PC-9 (cell line): ENCODE measurements around the gene FLNB.

Experiments
- CTCF ChIP-seq: fragments of 200-600 bp; sonication (generic); conservative IDR thresholded peaks from 2 replicates; pipeline ENCODE4 v1.6.1; 2017; ENCODE audit warnings: mixed run types, antibody characterized with exemption, mild to moderate bottlenecking, moderate library complexity
- EZH2 ChIP-seq: fragments of 200-600 bp; sonication (generic); IDR thresholded peaks from 2 replicates; pipeline ENCODE4 v1.8.0; 2017; ENCODE audit warnings: antibody characterized with exemption, low read depth

- TF ChIP-seq CTCF (no peak), EZH2 (no peak)
Observed at GRCh38 chr3:58032186-58032585, 24.0 kb downstream of the FLNB start.
